GM12865 (cell line): ENCODE data around the gene BRD2.

Experiments
- DNase-seq: peaks from one replicate; pipeline ENCODE4 v3.0.0; 2010; ENCODE audit warnings: low read depth
- H3K4me3 ChIP-seq: 2 replicates; pipeline ENCODE4 v1.5.1; 2011; ENCODE audit warnings: mild to moderate bottlenecking, low read depth, low read length, control low read depth
- CTCF ChIP-seq: IDR thresholded peaks from 2 replicates; pipeline ENCODE4 v1.5.1; 2011; ENCODE audit warnings: low read length, control low read depth, low read depth, inconsistent platforms; ENCODE audit not compliant: insufficient read depth; ENCODE audit errors: missing control alignments

The BRD2 gene

GRCh38 chr6:32950010-32950409, 18.4 kb upstream of the BRD2 start:
- DNase-seq = no peak
- peak overlapping the region; percentile 62; the same call in 1 of the 2 replicates for H3K4me3 ChIP-seq
- TF ChIP-seq CTCF = no peak

DNA sequence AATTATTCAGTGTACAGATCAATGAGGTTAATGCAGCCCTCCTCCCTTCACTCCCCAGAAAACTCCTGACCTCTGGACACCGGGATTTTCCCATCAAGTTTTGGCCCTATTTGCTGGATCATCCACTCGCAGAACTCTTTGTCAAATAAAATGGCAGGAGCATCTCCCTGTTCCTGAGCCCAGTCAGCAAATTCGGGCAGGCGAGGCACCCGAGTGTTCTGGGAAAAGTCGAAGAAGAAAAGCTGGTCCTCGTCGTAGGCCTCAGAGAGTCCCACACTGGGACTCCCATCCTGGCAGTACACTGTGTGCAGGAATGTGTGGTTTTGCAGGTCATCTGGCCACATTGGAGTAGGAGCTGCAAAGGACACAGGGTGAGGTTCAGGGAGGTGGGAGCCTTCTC, 17.9 kb upstream of the BRD2 start:
- H3K4me3 ChIP-seq = peak overlapping the region; percentile 62
- no peak for TF ChIP-seq CTCF
- DNase-seq = no peak

DNA sequence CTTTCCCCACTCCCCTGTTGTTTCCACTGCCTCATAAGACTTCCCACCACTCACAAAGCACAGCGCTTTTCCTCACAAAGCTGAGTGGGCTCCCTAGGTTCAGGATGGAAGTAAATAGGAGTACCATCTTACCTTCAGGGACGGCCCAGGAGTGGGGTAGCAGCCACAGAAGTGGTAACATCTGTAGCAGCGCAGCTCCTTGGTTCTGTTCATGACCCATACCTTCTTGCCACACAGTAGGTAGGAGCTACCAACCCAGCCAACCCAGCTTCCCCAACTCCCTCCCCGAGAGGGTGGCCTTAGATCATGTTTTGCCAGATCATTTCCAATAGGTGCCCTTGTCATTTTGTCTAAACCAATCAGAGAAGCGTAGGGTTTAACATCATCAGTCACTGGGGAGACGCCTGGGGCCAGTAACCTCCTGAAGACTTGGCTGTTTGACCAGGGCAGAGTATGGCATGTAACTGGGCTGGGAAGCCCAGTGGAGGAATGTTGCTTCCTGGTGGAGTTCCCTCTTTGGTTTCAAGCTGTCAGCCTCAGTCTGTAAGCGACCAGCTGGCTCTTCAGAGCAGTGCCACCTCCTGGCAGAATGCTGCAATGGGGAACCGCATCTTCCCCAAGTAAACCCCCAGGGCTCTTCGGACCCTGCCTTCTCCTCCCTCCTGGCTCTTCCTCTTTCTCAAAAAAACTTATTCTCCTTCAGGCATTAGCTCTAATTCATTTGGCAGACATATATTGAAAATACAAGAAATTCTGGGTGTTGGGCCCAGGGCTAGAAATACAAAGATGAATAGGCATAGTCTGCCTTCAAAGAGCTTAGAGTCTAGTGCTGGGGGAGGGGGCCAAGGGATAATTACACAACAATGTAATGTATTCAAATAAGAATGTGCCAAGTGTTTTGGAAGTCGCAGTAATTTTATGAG, 15.3 kb upstream of the BRD2 start, which contains the start of gene HLA-DMA:
Gene HLA-DMA, minus strand, starts transcription at position 281 of the 923 bp plus-strand sequence. Its CDS starts 61 bp downstream, at position 220.
- H3K4me3 ChIP-seq = peak within 1 kb of the TSS; percentile 62
- DNase-seq = peak; percentile 97
- TF ChIP-seq CTCF = peak; percentile 81

DNA sequence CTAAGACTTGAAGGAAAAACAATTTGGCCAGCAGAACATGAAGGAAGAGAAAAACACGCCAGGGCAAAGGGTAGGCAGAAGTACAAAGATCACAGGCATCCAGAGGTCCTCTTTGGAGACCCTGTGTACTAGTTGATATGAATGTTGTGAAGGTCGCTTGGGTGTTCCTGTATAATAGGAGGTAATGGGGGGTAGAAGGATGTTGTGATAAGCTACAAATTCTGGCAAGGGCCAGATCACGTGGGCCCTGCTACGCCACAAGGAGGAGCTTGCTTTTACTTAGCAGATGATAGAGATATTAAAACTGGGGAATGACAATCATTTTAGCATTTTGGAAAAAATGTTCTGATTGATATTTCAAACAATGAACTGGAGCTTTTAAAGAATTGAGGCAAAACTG, 14.6 kb upstream of the BRD2 start:
- no peak for TF ChIP-seq CTCF
- H3K4me3 ChIP-seq = no peak overlapping the region
- DNase-seq = no peak

DNA sequence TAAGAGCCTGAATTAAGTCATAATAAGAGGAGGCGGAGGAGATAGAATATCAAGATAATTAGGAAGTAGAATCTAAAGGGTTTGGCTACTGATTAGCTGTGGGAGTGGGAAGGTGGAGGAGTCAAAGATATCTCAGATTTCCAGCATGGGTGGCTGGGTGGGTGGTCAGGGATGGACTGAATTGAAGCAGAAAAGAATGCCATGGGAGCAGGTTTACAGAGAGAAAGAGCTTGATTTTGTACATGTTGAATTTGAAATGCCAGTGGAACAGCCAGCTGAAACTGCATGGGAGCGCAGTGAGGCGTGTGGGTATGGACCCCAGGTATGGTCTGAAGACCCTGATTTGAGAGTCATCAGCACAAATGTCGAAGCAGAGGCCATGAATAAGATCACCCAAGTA, 14.1 kb upstream of the BRD2 start:
- no peak for TF ChIP-seq CTCF
- DNase-seq = no peak
- no peak overlapping the region for H3K4me3 ChIP-seq

DNA sequence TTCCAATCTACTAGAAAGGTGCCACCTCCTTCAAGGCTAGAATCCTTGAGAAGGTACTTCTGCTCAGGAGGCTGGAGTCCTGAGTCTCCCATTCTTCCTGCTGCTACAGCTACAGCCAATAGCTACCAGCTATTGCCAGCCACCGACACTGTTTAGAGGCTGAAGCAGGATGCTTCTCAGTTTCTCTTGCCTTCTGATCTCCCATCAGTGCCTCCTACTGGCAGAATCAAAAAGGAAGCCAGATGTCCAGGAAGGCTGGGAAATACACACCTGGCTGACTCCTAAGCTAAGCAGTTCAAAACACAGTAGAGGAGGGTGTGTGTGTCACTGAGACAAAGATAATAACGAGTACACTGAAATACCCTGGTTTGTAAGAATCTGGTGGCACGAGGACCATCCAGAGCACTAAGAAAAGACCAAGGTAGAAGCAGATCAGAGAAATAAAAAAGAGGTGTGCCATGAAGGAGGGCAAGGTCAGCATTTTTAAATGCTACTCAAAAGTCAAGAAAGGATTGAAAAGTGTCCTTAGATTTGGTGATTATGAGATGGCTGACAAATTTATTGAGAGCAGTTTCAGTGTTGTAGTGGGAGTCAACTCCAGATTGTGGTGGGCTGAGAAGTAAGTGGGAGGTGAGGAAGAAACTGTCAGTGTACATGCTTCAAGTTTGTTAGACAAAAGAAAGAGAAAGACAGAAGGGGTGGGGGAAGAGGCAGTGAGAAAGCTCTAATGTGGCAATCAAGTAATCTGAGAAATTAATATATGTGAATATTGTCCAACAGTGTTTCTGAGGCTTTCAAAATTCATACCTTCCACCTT, 13.2 kb upstream of the BRD2 start:
- peak; percentile 55 for TF ChIP-seq CTCF
- no peak overlapping the region for H3K4me3 ChIP-seq
- DNase-seq = peak; percentile 70
